Aorta (tissue), 5 donors: ENCODE results near the gene MMAB. TPM values are rescaled to one million over a fixed set of nuclear protein-coding genes. Genes with fewer than 3 reads are reported as not detected.

Experiments used
- ATAC-seq: fragments of 200-7000 bp; cut with Tn5 transposase; one replicate; pipeline ENCODE4 v1.9.1; 2022; ENCODE audit warnings: moderate library complexity; ENCODE audit not compliant: low FRiP score
- DNase-seq, 2 donors: peaks; one replicate each; pipeline ENCODE4 v3.0.0-alpha.2; 2020
- H3K27ac ChIP-seq, 2 donors: one replicate each; pipeline ENCODE4 v1.5.1; 2013; ENCODE audit warnings: low read length in 2 of 2, mild to moderate bottlenecking in 2 of 2, moderate library complexity in 2 of 2, control low read depth in 1 of 2, inconsistent platforms in 1 of 2, low read depth in 1 of 2
- H3K27me3 ChIP-seq, 2 donors: one replicate each; pipeline ENCODE4 v1.6.1; 2013; ENCODE audit warnings: control low read depth in 1 of 2, low read length in 1 of 2, mild to moderate bottlenecking in 1 of 2, moderate library complexity in 1 of 2; ENCODE audit not compliant: insufficient read depth in 2 of 2, control insufficient read depth in 1 of 2
- H3K36me3 ChIP-seq, 2 donors: one replicate each; pipeline ENCODE4 v1.6.1; 2013; ENCODE audit warnings: control low read depth in 1 of 2, low read length in 1 of 2, mild to moderate bottlenecking in 1 of 2; ENCODE audit not compliant: insufficient read depth in 2 of 2, control insufficient read depth in 1 of 2
- H3K4me1 ChIP-seq, 2 donors: one replicate each; pipeline ENCODE4 v1.6.1; 2013; ENCODE audit warnings: low read length in 2 of 2, control low read depth in 1 of 2, mild to moderate bottlenecking in 1 of 2, moderate library complexity in 1 of 2; ENCODE audit not compliant: insufficient read depth in 2 of 2, control insufficient read depth in 1 of 2
- H3K4me3 ChIP-seq, 2 donors: one replicate each; pipeline ENCODE4 v1.5.1; 2013; ENCODE audit warnings: low read length in 2 of 2, control low read depth in 1 of 2, mild to moderate bottlenecking in 1 of 2
- H3K9me3 ChIP-seq: one replicate; pipeline ENCODE4 v1.6.1; 2013; ENCODE audit warnings: mild to moderate bottlenecking, low read length; ENCODE audit not compliant: control insufficient read depth
- WGBS, 2 donors: extraction: QIAGEN DNeasy Blood & Tissue Kit; methylation state at CpG; one replicate each; pipeline ENCODE4 v1.1.7; 2013; 5-methylcytosine and 5-hydroxymethylcytosine counted together
- intact Hi-C, 2 donors: fragments of 100-400 bp; cut with DNase I; formaldehyde crosslinking; loops; one replicate each; pipeline versions ENCODE4 v1.14.2 to v1.15.0; 2022
- polyA plus RNA-seq, 2 donors: library from polyadenylated mRNA; stranded (reverse); fragments of 200-250 nt; gene quantifications; one replicate each; pipeline ENCODE4 v1.2.3, GENCODE V29; 2013
- total RNA-seq, 2 donors: library from RNA; stranded (reverse); fragmentation: NEBNext Ultra II Directional; extraction: Animal tissue kit (Norgen Biotek cat#: 25700); gene quantifications; one replicate each; pipeline ENCODE4 v1.2.1, GENCODE V29; 2021
- donor health status: healthy with polysubstance abuse.
- donor health status: Bipolar disorder and iron deficiency.
- donor health status: DM: no; HTN: no; CAD: no.
- donor health status: DM: no; HTN: no; CAD: no.
- donor health status: DM: yes; HTN: yes; CAD: no.

The MMAB gene
- total and polyA plus RNA-seq, 4 donors, result 17.8 to 32.8 (median 28.7) TPM

DNA sequence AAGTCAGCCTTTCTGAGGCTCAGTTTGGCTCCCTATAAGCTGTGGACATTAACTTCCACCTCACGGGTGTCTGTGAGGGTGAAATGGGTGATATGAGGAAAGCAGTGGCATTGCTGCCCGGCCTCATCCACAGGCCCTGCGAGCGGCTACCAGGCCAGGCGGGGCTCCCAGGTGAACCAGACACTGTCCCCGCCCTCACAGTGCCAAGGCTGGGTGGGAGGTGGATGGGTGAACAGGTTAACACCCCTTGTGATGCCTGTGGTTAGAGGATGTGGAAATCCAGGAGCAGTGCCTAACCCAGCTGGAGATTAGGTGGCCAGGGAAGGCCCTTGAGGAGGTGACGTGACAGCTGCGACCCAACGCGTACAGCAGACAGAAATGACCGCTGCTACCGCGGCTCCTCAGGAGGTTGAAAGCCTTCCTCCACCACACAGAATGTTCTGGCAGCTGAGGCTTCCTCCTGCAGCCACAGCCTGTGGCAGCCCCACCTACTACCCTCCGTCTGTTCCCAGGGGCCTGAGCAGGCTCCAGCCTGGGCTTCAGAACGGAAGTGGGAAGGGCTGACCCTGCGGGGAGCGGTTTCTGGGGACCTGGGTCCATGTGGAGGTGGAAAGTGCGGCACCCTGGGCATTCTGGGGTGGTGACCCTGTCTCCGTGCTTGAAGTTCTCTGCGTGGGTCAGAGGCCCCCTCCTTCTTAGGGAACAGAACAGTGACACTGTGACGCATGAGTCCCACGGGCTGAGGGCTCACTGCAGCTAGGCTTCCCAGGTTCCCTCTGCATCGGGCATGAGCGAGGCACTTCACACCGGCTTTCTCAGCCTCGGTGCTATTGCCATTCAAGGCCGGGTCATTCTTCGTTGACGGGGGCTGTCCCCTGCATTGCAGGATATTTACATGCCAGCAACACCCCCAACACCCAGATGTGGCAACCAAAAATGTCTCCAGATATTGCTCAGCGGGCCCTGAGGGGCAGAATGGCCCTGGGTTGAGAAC is 9.7 kb downstream of the MMAB start:
- 77 to 82% methylated on average over 27 to 30 of the region's 30 CpGs for WGBS, 2 donors
- DNase-seq (peak in 1 of 2 donors; percentile 45), ATAC-seq (no peak)
- intact Hi-C loops, result no loop called here
- Histone ChIP-seq H3K4me3 (no peak overlapping the region), H3K36me3 (peaks cover 0 to 8% of the 10 kb centered on the region in 2 donors), H3K27me3 (no peaks in the 10 kb centered on the region), H3K27ac (no peak overlapping the region), H3K9me3 (no peaks in the 10 kb centered on the region), H3K4me1 (no peaks in the 10 kb centered on the region)

DNA sequence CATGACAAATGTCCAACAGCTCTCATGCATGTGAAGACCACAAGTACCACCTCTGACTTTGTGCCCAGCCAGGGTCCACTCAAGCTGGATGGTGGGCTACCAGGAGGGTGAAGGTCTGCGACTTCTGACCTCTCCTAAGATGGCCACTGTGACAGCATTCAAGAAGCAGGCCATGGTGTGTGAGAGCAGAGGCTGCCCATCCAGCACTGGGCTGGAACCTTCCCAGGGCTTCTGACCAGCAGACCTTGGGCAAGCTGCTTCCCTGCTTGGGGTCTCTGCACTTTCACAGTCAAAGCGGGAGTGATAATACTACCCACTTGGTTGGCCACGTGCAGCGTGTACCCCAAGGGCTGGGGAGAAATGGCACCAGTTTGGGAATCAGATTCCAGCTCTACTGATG is 10.4 kb downstream of the MMAB start:
- WGBS, 2 donors, result 85 to 89% methylated on average over 4 of the region's 4 CpGs
- H3K27ac ChIP-seq, result no peak overlapping the region
- H3K9me3 ChIP-seq, result no peaks in the 10 kb centered on the region
- H3K36me3 ChIP-seq, result peaks cover 0 to 4% of the 10 kb centered on the region in 2 donors
- ATAC-seq, result no peak
- no peaks in the 10 kb centered on the region for H3K27me3 ChIP-seq
- DNase-seq, result peak in 1 of 2 donors; percentile 37
- no peaks in the 10 kb centered on the region for H3K4me1 ChIP-seq
- H3K4me3 ChIP-seq, result no peak overlapping the region
- intact Hi-C loops, result no loop called here

DNA sequence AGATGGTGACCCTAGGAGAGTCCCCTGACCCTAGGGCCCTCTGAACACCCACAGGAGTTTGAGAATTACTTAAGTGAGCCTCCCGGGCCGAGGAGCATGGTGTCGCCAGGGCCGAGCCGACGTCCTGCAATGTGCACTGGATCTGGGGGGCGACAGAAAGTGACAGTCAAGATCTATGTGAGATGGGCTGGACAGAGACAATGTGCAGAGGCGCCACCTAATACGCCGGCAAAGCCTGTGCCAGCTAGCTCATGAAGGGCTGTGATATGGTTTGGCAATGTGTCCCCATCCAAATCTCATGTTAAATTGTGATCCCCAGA is 11.6 kb downstream of the MMAB start:
- Histone ChIP-seq H3K4me3 (no peak overlapping the region), H3K9me3 (no peaks in the 10 kb centered on the region), H3K27me3 (no peaks in the 10 kb centered on the region), H3K36me3 (peaks cover 0 to 3% of the 10 kb centered on the region in 2 donors), H3K4me1 (no peaks in the 10 kb centered on the region), H3K27ac (no peak overlapping the region)
- 94 to 95% methylated on average over 10 of the region's 10 CpGs for WGBS, 2 donors
- peak in 1 of 2 donors; percentile 39 for DNase-seq
- no peak for ATAC-seq
- intact Hi-C loops, result no loop called here

DNA sequence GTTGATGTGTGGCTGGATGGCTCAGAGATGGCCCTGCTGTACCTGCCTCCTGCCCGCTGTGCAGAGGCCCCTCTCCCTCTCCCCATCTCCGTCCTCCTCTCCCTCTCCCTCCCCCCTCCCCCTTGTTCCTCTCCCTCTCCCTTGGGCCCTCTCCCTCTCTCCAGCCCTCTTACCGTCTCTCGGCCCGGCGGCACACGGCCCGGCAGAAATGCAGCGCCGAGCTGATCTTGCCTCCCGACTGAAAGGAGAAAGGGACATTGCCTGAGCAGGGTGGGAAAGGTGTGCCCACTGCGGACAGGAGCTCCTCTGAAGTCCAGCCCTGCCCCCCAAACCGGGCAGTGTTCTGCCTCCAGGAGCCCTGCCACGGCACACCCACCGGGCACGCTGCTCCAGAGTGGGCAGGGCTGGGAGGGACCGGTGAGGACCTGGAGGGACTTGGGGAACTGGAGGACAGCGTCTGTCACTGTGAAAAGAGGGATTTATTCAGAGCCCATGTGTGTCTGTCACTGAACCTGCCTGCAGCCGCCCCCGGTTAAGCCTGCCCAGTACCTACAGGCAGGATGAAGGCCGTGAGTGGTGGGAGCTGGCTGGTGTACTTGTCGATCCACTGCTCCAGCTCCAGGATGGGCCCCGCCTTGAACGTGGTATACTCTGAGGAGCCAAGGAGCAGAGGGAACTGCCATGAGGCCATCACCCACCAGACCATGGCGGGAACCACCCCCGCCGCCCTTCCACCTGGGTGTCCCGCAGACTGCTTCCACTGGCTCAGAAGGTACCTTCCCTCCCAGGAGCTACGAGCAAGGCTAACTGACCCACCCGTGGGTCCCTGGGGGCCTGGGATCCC is 12.2 kb downstream of the MMAB start:
- no peak overlapping the region for H3K4me3 ChIP-seq
- DNase-seq (peak in 1 of 2 donors; percentile 67), ATAC-seq (no peak)
- no peaks in the 10 kb centered on the region for H3K36me3 ChIP-seq
- no peak overlapping the region for H3K27ac ChIP-seq
- no peaks in the 10 kb centered on the region for H3K9me3 ChIP-seq
- WGBS, 2 donors, result 87 to 88% methylated on average over 30 of the region's 30 CpGs
- intact Hi-C loops, result no loop called here
- H3K4me1 ChIP-seq, result no peaks in the 10 kb centered on the region
- no peaks in the 10 kb centered on the region for H3K27me3 ChIP-seq

DNA sequence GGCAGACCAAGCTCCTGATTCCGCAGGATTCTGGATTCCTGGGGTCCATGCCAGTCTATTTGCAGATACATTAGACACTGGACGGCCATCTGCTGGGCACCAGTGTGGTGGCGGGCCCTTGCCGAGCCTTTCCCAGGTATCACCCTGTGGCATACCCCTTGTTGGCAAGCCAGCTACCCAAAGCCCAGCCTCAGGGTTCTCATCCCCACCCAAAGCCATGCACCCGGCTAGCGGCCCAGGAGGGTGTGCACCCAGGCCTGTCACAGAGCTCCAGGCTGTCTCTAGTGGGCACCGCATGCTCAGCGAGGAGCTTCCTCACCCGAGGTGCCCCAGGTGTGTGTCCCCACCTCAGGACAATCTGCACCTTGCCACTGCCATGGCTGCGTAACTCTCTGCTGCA is 13.7 kb downstream of the MMAB start:
- Histone ChIP-seq H3K36me3 (no peaks in the 10 kb centered on the region), H3K4me3 (no peak overlapping the region), H3K4me1 (no peaks in the 10 kb centered on the region), H3K27ac (no peak overlapping the region), H3K9me3 (no peaks in the 10 kb centered on the region), H3K27me3 (no peaks in the 10 kb centered on the region)
- WGBS, 2 donors, result 92 to 95% methylated on average over 10 of the region's 10 CpGs
- peak in 1 of 2 donors; percentile 61 for DNase-seq
- intact Hi-C loops, result no loop called here
- no peak for ATAC-seq

DNA sequence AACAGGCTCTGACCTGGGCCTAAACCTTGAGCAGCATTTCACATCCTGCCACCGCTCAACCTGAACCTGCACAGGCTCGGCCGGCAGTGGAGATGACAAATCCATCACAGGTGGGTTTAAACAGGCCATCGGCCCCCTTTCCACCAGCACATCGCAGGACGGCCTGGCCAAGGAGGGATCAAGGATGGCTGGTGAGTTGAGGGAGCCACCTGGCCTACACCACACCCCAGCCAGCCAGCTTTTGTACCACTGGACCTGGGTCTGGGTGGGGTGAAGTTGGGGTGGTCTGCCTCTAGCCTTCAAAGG is 14.2 kb downstream of the MMAB start:
- Histone ChIP-seq H3K4me3 (no peak overlapping the region), H3K4me1 (no peaks in the 10 kb centered on the region), H3K9me3 (no peaks in the 10 kb centered on the region), H3K27ac (no peak overlapping the region), H3K27me3 (no peaks in the 10 kb centered on the region), H3K36me3 (no peaks in the 10 kb centered on the region)
- ATAC-seq, result no peak
- intact Hi-C loops, result no loop called here
- WGBS, 2 donors, result 93 to 94% methylated on average over 6 of the region's 6 CpGs
- no peak for DNase-seq

DNA sequence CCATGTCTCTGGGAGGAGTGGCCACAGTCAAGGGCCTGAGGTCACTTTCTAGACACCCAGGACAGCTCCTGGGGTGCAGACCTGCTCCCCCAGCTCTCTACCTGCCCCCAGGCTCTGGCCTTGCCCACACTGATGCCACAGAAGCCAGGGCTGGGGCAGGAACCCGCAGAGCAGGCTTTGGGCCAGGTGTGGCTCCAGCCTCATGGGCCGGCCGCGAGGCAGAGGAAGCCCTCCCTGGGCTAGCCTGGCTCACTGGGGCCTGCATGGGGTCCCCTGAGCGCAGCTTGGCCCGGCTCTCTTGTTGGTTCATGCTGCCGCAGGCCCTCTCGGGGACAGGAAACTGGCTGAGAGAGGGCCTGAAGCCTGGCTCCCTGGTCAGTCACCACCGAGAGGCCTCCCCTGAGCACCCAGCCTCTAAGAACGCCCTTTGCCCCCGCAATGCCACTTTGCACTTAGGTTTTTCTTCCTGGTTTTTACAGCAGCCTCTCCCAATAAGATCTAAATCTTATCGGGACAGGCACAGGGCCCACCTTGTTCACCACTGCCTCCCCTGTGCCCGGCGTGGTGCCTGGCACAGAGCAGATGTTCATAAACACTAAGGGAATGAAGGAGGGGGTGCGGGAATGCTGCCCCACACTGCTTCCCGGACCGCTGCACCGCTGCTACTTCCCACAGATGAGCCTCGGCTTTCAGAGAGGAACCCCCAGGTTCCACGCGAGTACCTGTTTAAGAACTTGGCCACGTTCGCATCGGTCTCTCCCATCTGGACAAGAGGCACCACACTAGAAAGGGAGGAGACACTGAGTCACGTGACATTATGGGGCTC is 14.7 kb downstream of the MMAB start:
- H3K4me3 ChIP-seq, result no peak overlapping the region
- 89 to 90% methylated on average over 25 of the region's 25 CpGs for WGBS, 2 donors
- no peak for ATAC-seq
- no peaks in the 10 kb centered on the region for H3K27me3 ChIP-seq
- no peaks in the 10 kb centered on the region for H3K9me3 ChIP-seq
- H3K36me3 ChIP-seq, result no peaks in the 10 kb centered on the region
- intact Hi-C loops, result no loop called here
- DNase-seq, result peak in 1 of 2 donors; percentile 65
- no peaks in the 10 kb centered on the region for H3K4me1 ChIP-seq
- no peak overlapping the region for H3K27ac ChIP-seq

DNA sequence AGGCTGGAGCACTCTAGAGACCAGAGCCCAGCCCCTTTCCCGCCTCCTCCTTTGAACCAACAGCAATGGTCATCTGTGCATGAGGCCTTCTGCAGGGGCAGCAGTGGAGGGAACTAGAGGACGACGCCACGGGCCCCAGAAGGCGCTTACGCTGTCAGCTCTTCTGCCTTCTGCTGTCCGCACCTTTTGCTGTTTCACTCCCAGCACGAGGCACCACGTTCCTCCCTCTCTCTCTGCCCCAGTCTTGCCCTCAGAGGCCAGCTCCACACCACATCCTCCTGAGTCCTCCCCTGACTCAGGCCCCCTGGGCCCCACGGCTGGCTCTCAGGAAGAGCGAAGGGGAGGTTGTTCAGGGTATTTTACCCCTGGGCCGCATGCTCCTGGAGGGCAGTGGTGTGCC is 15.5 kb downstream of the MMAB start:
- intact Hi-C loops, result no loop called here
- no peaks in the 10 kb centered on the region for H3K36me3 ChIP-seq
- no peak overlapping the region for H3K27ac ChIP-seq
- no peaks in the 10 kb centered on the region for H3K27me3 ChIP-seq
- H3K9me3 ChIP-seq, result no peaks in the 10 kb centered on the region
- WGBS, 2 donors, result 68 to 72% methylated on average over 12 of the region's 12 CpGs
- ATAC-seq (no peak), DNase-seq (peak in 1 of 2 donors; percentile 47)
- H3K4me3 ChIP-seq, result no peak overlapping the region
- no peaks in the 10 kb centered on the region for H3K4me1 ChIP-seq
